HepG2 (cell line): ENCODE data around the gene GORASP2. TPM values are rescaled to one million over a fixed set of nuclear protein-coding genes. Genes with fewer than 3 reads are reported as not detected.

Experiments used
- ATAC-seq: fragments of 200-7000 bp; cut with Tn5 transposase; 3 replicates; pipeline ENCODE4 v1.9.1; 2020; ENCODE audit warnings: mild to moderate bottlenecking, moderate library complexity
- BruUV-seq: library from RNA; stranded (reverse); fragments of 400-500 nt; replicated peaks from 2 replicates; lab custom pipeline; 2021; lab: Mats Ljungman, UMichigan
- CTCF ChIA-PET: fragments of 300-600 bp; formaldehyde crosslinking; extraction: SDS; loops from one replicate; lab custom pipeline; 2021; ENCODE audit warnings: low total read pairs, inconsistent platforms, low intra/inter-chr PET ratio; lab: Yijun Ruan, JAX
- POLR2A ChIA-PET: fragments of 350-600 bp; sonication (Branson Sonifier 250); formaldehyde crosslinking; loops from one replicate; lab custom pipeline; 2020; ENCODE audit warnings: antibody characterized with exemption, inconsistent platforms; lab: Yijun Ruan, JAX
- DNase-seq: peaks from one replicate; pipeline ENCODE4 v3.0.0-alpha.2; 2015; ENCODE audit warnings: low spot score
- FAIRE-seq: peaks from 3 replicates; lab custom pipeline; 2011; peaks lifted over from hg19 to GRCh38; lab: Jason Lieb, UNC
- H2AFZ ChIP-seq: one replicate; pipeline ENCODE4 v1.6.1; 2011; ENCODE audit warnings: low read length, inconsistent platforms
- H3K27ac ChIP-seq: fragments of 300-600 bp; 3 replicates; pipeline ENCODE4 v1.8.0; 2011; ENCODE audit warnings: mixed run types, mild to moderate bottlenecking, mixed read lengths, low read length, inconsistent platforms; ENCODE audit not compliant: insufficient read depth; ENCODE audit errors: extremely low read length
- H3K27me3 ChIP-seq, 2 experiments: fragments of 200-600 bp in 1 of 2; 2 replicates in 1 of 2; 3 replicates in 1 of 2; pipeline versions ENCODE4 v1.6.0 to v1.8.0; 2011; ENCODE audit warnings: low read length in 2 of 2, mild to moderate bottlenecking in 2 of 2, moderate library complexity in 2 of 2, inconsistent platforms in 1 of 2; ENCODE audit not compliant: insufficient read depth in 2 of 2, control insufficient read depth in 1 of 2
- H3K36me3 ChIP-seq, 2 experiments: fragments of 200-600 bp in 1 of 2; replicated peaks in 1 of 2; 2 replicates in 1 of 2; 3 replicates in 1 of 2; pipeline versions ENCODE4 v1.5.1 to v1.8.0; 2011; ENCODE audit warnings: low read length in 2 of 2, inconsistent platforms in 1 of 2; ENCODE audit not compliant: insufficient read depth in 2 of 2, control insufficient read depth in 1 of 2
- H3K4me1 ChIP-seq: 2 replicates; pipeline ENCODE4 v1.5.1; 2012; ENCODE audit warnings: low read length, inconsistent platforms; ENCODE audit not compliant: insufficient read depth
- H3K4me2 ChIP-seq: 2 replicates; pipeline ENCODE4 v1.6.0; 2011; ENCODE audit warnings: low read depth, low read length, inconsistent platforms
- H3K4me3 ChIP-seq, 3 experiments: fragments of 200-600 bp in 1 of 3; sonication (generic), shearing (Covaris generic) in 1 of 3; replicated peaks in 1 of 3; 2 replicates each; pipeline ENCODE4 v1.5.1; 2011 to 2016; ENCODE audit warnings: low read length in 3 of 3, inconsistent platforms in 2 of 3, low read depth in 2 of 3, mild to moderate bottlenecking in 2 of 3, control low read depth in 1 of 3, mixed read lengths in 1 of 3; ENCODE audit not compliant: insufficient read depth in 1 of 3
- H3K79me2 ChIP-seq: one replicate; pipeline ENCODE4 v1.6.1; 2011; ENCODE audit warnings: low read length, inconsistent platforms; ENCODE audit not compliant: insufficient read depth
- H3K9ac ChIP-seq: 2 replicates; pipeline ENCODE4 v1.6.0; 2011; ENCODE audit warnings: mild to moderate bottlenecking, low read depth, low read length, inconsistent platforms; ENCODE audit not compliant: insufficient read depth
- H3K9me3 ChIP-seq: 2 replicates; pipeline ENCODE4 v1.5.1; 2012; ENCODE audit warnings: mild to moderate bottlenecking, low read length
- H4K20me1 ChIP-seq: 2 replicates; pipeline ENCODE4 v1.6.0; 2011; ENCODE audit warnings: inconsistent platforms, mild to moderate bottlenecking, low read length, moderate library complexity; ENCODE audit not compliant: insufficient read depth
- ARID2 ChIP-seq: sonication (generic); formaldehyde crosslinking; IDR thresholded peaks from 2 replicates; pipeline ENCODE4 v1.8.1; 2022; ENCODE audit warnings: mild to moderate bottlenecking, missing genetic modification reagents, borderline replicate concordance
- ARNTL ChIP-seq: sonication (generic); formaldehyde crosslinking; IDR thresholded peaks from 2 replicates; pipeline ENCODE4 v1.4.0; 2020; ENCODE audit warnings: mild to moderate bottlenecking, missing genetic modification reagents
- DMAP1 ChIP-seq: IDR thresholded peaks from 2 replicates; pipeline ENCODE4 v1.6.1; 2016
- KLF11 ChIP-seq: IDR thresholded peaks from 2 replicates; pipeline ENCODE4 v1.6.1; 2016; ENCODE audit warnings: missing compliant biosample characterization
- RAD21 ChIP-seq: fragments of 450-650 bp; formaldehyde crosslinking; IDR thresholded peaks from 2 replicates; pipeline ENCODE4 v1.5.0; 2020; ENCODE audit warnings: mild to moderate bottlenecking
- ZBTB42 ChIP-seq: sonication (generic); formaldehyde crosslinking; IDR thresholded peaks from 2 replicates; pipeline ENCODE4 v1.5.0; 2020; ENCODE audit warnings: mild to moderate bottlenecking, missing genetic modification reagents
- ZC3H4 ChIP-seq: sonication (generic); formaldehyde crosslinking; IDR thresholded peaks from 2 replicates; pipeline ENCODE4 v1.4.0; 2020; ENCODE audit warnings: missing genetic modification reagents, borderline replicate concordance
- ZFP82 ChIP-seq: sonication (generic); formaldehyde crosslinking; IDR thresholded peaks from 2 replicates; pipeline ENCODE4 v1.5.1; 2020; ENCODE audit warnings: mild to moderate bottlenecking, missing genetic modification reagents, borderline replicate concordance
- ZNF136 ChIP-seq: sonication (generic); formaldehyde crosslinking; IDR thresholded peaks from 2 replicates; pipeline ENCODE4 v1.8.1; 2022; ENCODE audit warnings: low read depth, mild to moderate bottlenecking, moderate library complexity, missing genetic modification reagents
- ZXDC ChIP-seq: sonication (generic); formaldehyde crosslinking; IDR thresholded peaks from 2 replicates; pipeline ENCODE4 v1.5.0; 2020; ENCODE audit warnings: mild to moderate bottlenecking, missing genetic modification reagents
- WGBS: methylation state at CpG from one replicate; pipeline ENCODE4 v1.1.6; 2017; ENCODE audit warnings: low lambda C conversion rate; 5-methylcytosine and 5-hydroxymethylcytosine counted together
- in situ Hi-C: cut with HindIII; loops from 2 replicates; pipeline ENCODE4 v1.10.0; 2017; ENCODE audit warnings: low pct_unique_long_range_greater_than_20kb; ENCODE audit not compliant: extremely low pct_ligation_motif_present
- intact Hi-C: fragments of 100-400 bp; cut with micrococcal nuclease; formaldehyde crosslinking; loops from one replicate; pipeline ENCODE4 v1.10.0; 2022; ENCODE audit not compliant: unreplicated experiment
- polyA plus RNA-seq, 8 experiments: library from polyadenylated mRNA; depleted of rRNA in 3 of 8; stranded (reverse) in 7 of 8; unstranded in 1 of 8; fragments of >200 nt; fragmentation: Illumina TruSeq in 4 of 8; extraction: Trizol in 4 of 8; gene quantifications; 2 replicates each; pipeline versions ENCODE4 v1.2.1 to v1.2.3, GENCODE V29; 2011 to 2016; ENCODE audit warnings: low read depth in 4 of 8, missing spikeins in 1 of 8, mixed read lengths in 1 of 8; ENCODE audit not compliant: insufficient read depth in 1 of 8
- total RNA-seq, 5 experiments: library from RNA; depleted of rRNA; stranded (reverse); fragments of >200 nt; fragmentation: Illumina TruSeq; extraction: Trizol; gene quantifications; 2 replicates each; pipeline ENCODE4 v1.2.3, GENCODE V29; 2016; ENCODE audit warnings: low read depth in 1 of 5

The GORASP2 gene
- total and polyA plus RNA-seq, 2 of the 13 experiments (the other 11 are each of a cell fraction or from before 2014, with no cell fraction given): 103 to 239 TPM

- 0 out of 2 replicates have a peak, but pooled peaks have one; percentile 1 for TF ChIP-seq ZNF136 (CRISPR knock-in tag)
- peak; percentile 81; the same call in 1 of the 2 replicates for TF ChIP-seq ARID2 (CRISPR knock-in tag)
- no peak for TF ChIP-seq DMAP1 (CRISPR knock-in tag)
- 0 out of 2 replicates have a peak, but pooled peaks have one; percentile 24 for TF ChIP-seq ZC3H4
- 0 out of 2 replicates have a peak, but pooled peaks have one; percentile 73 for TF ChIP-seq ZXDC (CRISPR knock-in tag)
- 0 out of 2 replicates have a peak, but pooled peaks have one; percentile 47 for TF ChIP-seq KLF11 (CRISPR knock-in tag)
- no peak for TF ChIP-seq ZBTB42
- 0 out of 2 replicates have a peak, but pooled peaks have one; percentile 18 for TF ChIP-seq ZFP82 (CRISPR knock-in tag)
- TF ChIP-seq RAD21 (CRISPR knock-in tag): no peak
- 0 out of 2 replicates have a peak, but pooled peaks have one; percentile 1 for TF ChIP-seq ARNTL (CRISPR knock-in tag)
- Histone ChIP-seq H3K27ac (peak overlapping the region; percentile 92), H3K4me3 (peak overlapping the region; percentile 54 to 83 (median 62); a peak in 4 of 6 replicates), H3K27me3 (no peaks in the 10 kb centered on the region), H3K4me1 (peaks cover 58% of the 10 kb centered on the region), H3K36me3 (peaks cover 1 to 5% of the 10 kb centered on the region in 2 experiments; a peak in 1 of 5 replicates), H3K9me3 (no peaks in the 10 kb centered on the region), H3K9ac (peak overlapping the region; percentile 88), H3K4me2 (peak overlapping the region; percentile 96), H4K20me1 (no peaks in the 10 kb centered on the region), H2AFZ (no peak overlapping the region), H3K79me2 (no peaks in the 10 kb centered on the region)
- intact Hi-C loops (loop anchor here (1.0 to 10.0 kb wide), 6 partner anchors 115 to 1132 kb away; partner anchors contain the start of genes DCAF17 and DLX2), in situ Hi-C loops (loop anchor here (5.0 kb wide), 2 partner anchors 185 to 445 kb away; no protein-coding TSS in a partner anchor)
- POLR2A ChIA-PET: interaction anchor here (0.9 to 4.7 kb wide), 7 partner anchors 14 to 461 kb away, joined by 3 to 39 read pairs (median 8); partner anchors contain the start of genes DCAF17, GORASP2 and METTL8
- 74% methylated on average over 20 of the region's 20 CpGs for WGBS
- FAIRE-seq (no peak), ATAC-seq (peak; percentile 4; the same call in 2 of the 3 replicates), DNase-seq (no peak)
- CTCF ChIA-PET: interaction anchor here (1.3 to 1.9 kb wide), 4 partner anchors 43 to 443 kb away, joined by 4 to 15 read pairs (median 4); partner anchors contain the start of genes GORASP2 and TLK1
- TSS peak; percentile 89 for BruUV-seq
Measured at GRCh38 chr2:170972296-170973224, 43.5 kb downstream of the GORASP2 start.
